ENCODE results near the gene SPRED3.
"Not testable (repeated sequence)": the region's sequence is repeated elsewhere in the genome, so short reads cannot be mapped to it uniquely, and the experiment has no call there.

The SPRED3 gene, protein sequence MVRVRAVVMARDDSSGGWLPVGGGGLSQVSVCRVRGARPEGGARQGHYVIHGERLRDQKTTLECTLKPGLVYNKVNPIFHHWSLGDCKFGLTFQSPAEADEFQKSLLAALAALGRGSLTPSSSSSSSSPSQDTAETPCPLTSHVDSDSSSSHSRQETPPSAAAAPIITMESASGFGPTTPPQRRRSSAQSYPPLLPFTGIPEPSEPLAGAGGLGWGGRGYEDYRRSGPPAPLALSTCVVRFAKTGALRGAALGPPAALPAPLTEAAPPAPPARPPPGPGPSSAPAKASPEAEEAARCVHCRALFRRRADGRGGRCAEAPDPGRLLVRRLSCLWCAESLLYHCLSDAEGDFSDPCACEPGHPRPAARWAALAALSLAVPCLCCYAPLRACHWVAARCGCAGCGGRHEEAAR

DNA sequence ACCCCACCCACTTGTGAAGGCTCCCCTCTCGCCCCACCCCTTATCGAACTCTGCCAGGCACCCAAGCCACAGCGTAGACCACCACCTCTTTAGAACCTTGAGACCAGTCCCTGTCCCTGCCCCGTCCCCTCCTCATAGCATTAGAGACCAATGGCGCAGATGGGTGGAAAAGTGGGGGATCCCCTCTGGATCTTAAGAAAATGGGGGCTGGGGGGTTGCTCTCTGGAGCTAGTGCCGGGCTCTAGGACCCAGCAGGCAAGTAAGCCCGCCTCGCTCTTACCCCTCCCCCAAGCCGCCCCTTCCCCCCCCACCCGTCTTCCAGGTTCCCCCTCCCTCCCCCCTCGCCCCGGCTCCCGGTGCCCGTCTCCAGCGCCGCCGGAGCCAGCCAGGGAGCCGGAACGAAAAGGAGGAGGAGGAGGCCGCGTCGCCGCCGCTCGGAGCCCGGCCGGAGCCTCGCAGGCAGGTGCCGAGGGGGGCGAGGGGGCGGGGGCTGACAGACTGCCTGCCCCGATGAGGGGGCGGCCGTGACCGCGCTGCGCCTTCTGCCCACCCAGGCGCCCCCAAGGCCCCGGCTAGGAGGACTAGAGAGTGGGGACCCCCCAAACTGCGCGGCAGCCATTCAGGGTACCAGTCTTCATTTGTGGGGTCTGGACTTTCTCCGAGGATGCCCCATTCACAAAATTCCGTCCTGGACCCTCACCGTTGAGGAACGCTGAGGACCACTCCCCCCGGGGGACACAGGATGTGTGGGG is at the start of gene SPRED3:
SPRED3 (plus strand) TSS at position 349 of the 752 bp plus-strand sequence. CDS start 1,606 bp downstream, outside the sequence.
- DNase-seq (ENCODE audit: low spot score), result peak; percentile 78

DNA sequence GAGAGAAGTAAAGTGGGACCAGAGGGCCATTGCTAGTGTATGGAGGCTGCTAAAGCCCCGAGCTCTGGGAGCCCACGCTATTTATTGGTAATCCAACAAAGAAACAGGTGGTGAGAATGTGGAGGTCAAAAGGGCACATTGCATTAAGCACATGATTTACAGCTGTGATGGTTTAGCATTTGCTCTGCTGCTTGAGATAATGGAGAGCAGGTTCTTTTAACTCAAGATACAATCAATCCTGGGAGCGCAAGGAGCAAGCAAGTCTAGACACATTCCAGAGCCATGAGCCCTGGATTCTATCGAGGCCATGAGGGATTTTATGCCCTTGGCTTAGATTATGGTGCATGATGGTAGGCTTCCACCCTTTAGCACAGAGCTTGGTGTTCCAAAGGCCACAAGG is 49.5 kb upstream of the SPRED3 start:
- not testable (repeated sequence) for DNase-seq (ENCODE audit: low spot score)

DNA sequence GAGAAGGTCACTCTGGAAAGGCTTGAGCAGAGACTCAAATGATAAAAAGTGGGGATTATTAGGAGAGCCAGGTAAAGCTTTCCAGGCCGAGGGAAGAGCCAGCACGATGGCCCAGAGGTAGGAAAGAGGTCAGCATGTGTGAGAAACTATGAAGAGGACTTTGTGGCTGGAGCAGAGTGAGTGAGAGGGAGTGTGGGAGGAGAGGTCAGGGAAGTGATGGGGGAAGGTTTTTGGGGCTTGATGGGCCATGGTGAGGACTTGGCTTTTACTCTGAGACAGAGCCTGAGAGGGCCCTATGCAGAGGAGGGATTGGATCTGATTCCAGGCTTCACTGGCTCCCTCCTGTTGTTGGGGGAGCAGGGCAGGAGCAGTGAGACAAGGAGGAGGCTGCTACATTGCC is 47.6 kb upstream of the SPRED3 start:
- no peak for DNase-seq (ENCODE audit: low spot score)

DNA sequence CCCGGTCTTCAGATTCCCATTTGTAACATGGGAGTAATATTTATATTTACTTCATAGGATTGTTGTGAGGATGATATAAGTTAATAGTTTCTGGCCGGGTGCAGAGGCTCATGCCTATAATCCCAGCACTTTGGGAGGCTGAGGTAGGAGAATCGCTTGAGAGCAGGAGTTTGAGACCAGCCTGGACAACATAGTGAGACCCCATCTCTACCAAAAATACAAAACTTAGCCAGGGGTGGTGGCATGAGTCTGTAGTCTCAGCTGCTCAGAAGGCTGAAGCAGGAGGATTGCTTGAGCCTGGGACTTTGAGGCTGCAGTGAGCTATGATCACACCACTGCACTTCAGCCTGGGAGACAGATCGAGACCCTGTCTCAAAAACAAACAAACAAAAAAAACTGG is 41.7 kb upstream of the SPRED3 start:
- no peak for DNase-seq (ENCODE audit: low spot score)

DNA sequence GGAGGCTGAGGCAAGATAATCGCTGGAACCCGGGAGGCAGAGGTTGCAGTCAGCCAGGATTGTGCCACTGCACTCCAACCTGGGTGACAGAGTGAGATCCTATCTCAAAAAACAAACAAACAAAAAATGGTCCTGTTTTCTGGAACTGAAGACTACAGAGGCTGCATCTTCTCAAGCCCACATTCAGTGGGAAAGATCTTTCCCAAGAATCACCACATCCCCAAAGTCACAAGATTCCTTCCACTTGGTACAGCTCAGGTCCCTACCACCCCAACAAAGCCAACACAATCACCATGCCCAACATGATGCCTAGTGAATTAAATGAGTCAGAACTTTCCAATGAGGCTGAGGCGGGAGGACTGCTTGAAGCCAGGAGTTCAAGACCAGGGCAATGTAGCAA is 37.6 kb upstream of the SPRED3 start:
- no peak for DNase-seq (ENCODE audit: low spot score)

DNA sequence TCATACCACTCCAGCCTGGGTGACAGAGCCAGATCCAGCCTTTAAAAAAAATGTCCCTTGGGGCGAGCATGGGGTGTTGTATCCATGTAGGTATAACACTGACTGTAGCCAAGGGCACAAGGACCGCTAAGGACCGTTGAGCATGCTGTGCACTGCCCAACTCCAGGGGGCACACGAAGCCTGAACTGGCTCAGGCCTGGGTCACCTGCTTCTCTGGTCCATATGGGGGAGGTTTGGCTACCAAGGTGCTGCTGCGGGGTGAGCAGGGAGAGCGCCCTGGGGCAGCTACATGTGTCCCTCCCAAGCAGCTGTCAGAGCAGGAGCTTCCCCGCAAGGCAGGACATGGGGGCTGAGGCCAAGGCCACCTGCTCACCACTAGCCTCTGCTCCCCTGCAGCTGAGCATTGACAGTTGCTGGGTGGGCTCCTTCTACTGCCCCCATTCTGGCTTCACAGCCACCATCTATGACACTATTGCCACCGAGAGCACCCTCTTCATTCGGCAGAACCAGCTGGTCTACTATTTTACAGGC is 36.6 kb upstream of the SPRED3 start:
- no peak for DNase-seq (ENCODE audit: low spot score)

DNA sequence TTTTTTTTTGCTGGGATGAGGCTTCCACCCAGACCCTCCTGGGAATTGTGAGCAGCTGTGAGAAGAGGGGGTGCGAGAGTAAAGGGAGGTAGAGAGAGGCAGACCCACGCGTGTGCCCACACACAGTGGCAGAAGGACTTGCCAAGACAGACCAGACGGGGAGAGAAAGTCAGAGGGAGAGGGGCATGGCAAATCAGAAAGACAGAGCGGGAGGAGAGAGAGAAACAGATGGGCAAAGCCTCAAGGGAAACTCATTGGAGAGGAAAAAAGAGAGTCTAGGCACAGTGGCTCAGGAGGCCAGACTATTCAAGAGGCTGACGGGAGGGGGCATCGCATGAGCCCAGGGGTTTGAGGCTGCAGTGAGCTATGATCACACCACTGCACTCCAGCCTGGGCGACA is 35.9 kb upstream of the SPRED3 start:
- DNase-seq (ENCODE audit: low spot score), result no peak

DNA sequence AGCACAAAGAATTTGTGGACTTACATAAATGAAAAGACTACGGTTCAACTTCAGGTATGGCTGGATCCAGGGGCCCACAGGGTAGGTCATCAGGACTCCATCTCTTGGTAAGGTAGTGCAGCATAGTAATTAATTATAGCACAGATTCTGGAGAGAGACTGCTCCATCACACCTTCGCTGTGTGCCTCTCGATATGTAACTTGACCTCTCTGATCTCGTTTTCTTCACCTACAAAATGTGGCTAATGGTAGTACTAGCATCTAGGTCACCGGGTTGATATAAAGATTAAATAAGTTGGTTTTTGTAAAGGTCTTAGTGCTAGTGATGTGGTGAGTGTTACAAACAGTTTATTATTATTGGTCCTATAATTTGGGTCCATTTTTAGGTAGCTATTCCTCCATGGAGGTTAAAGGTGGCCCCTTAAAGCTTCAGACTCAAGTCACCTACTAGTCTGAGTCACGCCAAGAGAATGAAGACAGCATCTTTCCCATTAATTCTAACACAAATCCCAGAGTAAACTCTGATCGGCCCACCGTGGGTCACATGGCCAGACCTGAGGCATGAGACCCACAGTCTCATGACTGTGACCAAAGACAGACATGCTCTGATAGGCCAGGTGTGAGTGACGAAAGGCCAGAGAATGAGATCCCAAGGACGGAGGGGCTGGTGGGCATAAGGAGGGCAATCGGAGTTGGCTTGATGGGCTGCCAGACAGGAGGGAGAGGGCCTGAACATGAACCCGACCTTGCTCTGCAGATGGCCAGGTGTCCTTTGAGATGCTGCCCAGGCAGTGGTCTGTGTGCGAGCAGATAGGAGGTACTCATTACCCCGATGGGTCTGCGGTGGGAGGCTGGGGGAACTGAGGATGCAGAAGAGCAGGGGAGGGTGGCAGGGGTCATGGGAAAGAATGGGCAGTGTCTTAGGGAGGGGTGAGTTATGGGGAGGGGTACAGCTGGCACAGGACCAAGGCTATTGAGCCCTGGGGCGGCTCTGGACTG is 32.5 kb upstream of the SPRED3 start:
- no peak for DNase-seq (ENCODE audit: low spot score)

DNA sequence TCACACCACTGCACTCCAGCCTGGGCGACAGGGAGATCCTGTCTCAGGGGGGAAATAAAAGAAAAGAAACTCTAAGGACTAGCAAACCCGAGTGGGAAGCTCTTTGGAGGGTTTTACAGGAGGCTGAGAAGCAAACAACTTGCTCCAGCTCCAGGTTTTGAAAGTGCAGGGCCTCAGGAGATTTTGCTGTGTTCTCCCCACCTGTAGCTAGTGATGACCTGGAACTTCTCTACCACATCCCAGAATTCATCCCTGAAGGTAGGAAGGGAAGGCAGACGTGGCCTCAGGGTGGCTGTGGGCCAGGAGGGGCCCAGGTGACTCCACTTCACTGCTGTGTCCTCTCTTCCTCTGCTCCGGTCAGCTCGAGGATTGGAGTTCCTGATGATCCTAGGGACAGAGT is 30.4 kb upstream of the SPRED3 start:
- DNase-seq (ENCODE audit: low spot score), result no peak

DNA sequence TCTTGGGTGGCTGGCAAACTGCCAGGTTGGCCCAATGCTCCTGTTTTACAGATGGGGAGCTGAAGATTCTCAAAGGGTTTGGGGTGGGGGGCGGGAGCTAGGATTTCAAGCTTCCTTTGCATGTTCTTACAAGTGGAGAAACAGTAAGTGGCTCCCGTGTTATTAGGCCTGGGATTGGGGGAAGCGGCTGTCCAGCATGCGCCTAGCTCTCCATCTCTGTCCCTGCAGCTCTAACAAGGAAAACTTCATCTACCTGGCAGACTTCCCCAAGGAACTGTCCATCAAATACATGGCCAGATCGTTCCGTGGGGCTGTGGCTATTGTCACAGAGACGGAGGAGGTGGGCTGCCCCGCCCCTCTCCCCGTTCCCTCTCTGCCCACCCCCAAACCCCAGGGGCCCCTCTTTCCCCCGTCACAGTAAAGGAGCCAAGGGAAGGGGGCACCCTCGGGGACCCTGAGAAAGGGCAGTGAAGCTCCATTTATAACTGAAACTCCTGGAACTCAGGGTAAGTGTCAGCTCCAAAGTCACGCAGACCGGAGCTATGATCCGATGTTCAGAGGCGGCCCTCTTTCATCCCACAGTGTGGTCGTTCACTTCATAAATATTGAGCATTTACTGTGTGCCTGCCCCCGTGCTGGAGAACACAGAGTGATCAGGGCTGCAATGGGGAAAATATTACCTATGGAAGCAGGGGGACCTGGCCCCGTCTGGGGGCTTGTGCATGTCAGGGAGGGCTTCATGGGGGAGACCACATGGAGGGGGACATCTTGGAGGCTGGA is 29.1 kb upstream of the SPRED3 start:
- DNase-seq (ENCODE audit: low spot score), result no peak

DNA sequence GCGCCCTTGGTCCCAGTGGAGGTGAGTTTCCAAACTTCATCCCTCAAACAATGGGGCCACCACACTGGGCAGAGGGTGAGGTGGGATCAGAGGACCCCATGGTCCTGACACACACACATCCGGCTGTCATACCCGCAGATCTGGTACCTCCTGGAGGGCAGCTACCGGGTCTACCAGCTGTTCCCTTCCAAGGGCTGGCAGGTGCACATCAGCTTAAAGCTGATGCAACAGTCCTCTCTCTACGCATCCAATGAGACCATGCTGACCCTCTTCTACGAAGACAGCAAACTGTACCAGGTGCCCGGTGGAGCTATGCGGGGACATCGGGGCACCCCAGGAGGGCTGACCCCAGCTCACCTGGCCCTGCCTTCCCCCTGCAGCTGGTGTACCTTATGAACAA is 28.1 kb upstream of the SPRED3 start:
- DNase-seq (ENCODE audit: low spot score), result no peak

DNA sequence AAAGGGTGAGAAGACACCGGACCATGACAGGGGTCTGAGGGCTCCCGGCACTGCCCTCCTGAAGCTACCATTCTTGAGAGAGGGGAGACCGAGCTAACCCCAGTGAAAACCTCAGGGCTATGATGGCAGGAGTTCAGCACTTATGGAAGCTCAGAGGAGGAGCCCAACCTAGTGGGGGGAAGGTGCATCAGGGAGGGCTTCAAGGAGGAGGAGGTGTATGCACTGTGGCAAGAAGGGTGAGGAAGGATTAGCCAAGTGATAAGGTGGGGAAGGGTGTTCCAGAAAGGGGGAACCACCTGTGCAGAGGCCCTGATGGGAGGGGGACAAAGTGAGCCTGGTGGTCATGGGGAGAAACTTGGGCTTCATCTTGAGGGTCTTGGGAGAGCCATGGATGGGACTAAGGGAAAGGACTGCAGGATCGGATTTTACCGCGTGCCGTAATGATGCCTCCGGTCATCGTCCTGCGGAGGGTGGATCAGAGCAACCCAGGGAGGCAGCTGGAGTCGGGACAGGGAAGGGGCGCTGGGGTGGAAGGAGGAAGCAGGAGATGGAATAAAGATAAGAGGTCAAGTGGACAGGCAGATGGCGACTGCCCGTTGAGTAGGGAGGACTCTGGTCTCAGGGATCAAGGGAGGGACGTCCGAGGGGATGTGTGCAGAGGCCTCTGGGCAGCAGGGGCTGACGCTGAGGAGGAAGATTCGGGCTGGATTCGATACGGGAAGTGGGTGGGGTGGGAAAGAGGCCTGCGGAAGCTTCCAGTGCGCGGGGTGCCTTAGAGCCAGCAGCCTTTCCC is 27.5 kb upstream of the SPRED3 start:
- no peak for DNase-seq (ENCODE audit: low spot score)

DNA sequence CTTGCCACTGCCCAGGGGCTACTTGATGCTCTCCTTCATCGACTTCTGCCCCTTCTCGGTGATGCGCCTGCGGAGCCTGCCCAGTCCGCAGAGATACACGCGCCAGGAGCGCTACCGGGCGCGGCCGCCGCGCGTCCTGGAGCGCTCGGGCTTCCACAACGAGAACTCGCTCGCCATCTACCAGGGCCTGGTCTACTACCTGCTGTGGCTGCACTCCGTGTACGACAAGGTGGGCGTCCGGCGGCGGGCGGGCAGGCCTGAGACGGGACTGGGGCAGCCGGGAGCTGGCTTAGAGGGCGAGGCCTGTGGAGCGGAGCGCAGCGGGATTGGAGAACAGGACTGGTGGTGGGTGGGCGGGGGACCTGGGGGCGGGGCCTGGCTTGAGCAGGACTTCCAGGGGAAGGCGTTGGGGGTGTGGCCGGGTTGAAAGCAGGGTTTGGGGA is 26.8 kb upstream of the SPRED3 start:
- DNase-seq (ENCODE audit: low spot score), result peak; percentile 71

DNA sequence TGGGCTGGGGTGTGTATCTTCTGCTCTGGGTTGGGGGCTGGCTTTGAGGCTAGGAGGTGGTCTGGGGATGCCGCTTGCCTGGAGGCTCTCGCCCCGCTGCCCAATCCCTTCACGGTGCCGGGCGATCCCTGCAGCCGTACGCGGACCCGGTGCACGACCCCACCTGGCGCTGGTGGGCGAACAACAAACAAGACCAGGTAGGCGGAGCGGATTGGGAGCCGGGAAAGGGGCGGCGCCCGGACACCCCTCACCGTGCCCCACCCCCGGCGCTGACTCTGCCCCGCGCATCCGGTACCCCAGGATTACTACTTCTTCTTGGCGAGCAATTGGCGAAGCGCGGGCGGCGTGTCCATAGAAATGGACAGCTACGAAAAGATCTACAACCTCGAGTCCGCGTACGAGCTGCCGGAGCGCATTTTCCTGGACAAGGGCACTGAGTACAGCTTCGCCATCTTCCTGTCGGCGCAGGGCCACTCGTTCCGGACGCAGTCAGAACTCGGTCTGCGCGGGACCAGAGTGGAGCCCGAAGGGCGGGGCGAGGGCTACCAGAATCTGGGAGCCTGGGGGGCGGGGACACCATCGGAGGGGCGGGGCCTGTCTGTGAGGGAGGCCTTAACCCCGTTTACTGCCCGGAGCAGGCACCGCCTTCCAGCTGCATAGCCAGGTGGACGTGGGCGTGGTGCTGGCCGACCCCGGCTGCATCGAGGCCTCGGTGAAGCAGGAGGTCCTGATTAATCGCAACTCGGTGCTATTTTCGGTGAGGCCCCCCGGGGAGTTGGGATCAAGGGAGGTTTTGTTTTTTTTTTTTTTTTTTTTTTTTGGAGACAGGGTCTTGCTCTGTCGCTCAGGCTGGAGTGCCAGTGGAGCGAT is 26.2 kb upstream of the SPRED3 start:
- no peak for DNase-seq (ENCODE audit: low spot score)

DNA sequence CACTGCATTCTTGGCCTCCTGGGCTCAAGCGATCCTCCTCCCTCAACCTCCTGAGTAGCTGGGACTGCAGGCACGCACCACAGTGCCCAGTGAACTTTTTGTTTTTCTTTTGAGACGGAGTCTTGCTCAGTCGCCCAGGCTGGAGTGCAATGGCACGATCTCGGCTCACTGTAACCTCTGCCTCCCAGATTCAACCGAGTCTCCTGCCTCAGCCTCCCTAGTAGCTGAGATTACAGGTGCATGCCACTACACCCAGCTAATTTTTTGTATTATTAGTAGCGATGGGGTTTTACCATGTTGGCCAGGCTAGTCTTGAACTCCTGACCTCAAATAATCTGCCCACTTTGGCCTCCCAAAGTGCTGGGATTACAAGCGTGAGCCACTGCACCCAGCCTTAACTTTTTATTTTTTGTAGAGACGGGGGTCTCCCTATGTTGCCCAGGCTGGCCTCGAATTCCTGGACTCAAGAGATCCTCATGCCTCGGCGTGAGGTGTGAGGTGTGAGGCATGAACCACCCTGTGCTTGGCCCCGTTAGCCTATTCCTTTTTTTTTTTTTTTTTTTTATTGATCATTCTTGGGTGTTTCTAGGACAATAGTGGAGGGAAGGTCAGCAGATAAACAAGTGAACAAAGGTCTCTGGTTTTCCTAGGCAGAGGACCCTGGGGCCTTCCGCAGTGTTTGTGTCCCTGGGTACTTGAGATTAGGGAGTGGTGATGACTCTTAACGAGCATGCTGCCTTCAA is 25.4 kb upstream of the SPRED3 start:
- DNase-seq (ENCODE audit: low spot score), result not testable (repeated sequence)

DNA sequence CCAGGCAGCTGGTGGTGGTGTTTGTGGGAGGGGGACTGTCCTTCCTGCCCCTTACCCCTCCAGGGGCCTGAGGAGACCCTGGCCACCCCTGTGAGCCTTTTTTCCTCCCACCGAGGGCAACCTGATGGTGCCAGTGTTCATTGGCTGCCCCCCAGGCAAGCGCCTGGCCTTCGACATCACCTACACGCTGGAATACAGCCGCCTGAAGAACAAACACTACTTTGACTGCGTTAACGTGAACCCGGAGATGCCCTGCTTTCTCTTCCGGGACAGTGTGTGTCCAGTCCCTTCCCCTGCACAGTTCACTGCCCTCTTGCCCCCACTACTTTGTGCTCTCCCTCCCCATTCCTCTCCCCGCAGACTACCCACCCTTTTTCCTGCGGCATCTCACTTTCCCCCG is 21.5 kb upstream of the SPRED3 start:
- DNase-seq (ENCODE audit: low spot score), result no peak

DNA sequence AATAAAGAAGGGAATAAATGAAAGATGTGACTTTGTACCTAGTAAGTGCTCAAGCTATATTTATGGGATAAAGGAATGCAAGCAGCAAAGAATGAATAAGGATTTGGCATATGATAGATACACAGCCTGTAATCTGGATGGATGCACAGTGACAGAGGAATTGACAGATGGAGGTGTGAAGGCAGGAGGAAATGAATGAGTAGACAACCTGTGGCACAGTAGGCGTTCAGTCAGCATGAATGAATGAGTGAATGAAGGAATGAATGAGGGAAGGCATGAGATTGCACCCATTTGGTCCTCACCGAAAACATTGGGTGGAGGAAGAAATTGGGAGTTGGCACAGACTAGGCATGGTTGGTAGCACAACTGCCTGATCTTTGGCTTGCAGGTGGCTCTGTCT is 18.9 kb upstream of the SPRED3 start:
- DNase-seq (ENCODE audit: low spot score), result no peak

DNA sequence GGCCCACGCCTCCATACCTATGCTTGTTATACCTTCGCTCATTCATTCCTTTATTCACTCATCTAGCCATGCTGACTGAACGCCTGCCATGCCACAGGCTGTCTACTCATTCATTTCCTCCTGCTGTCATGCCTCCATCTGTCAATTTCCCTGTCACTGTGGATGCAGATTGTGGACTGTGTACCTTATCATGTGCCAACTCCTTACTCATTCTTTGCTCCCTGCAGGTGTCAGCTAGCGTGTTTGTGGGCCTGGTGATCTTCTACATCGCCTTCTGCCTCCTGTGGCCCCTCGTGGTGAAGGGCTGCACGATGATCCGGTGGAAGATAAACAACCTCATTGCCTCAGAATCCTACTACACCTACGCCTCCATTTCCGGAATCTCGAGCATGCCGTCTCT is 18.2 kb upstream of the SPRED3 start:
- no peak for DNase-seq (ENCODE audit: low spot score)

DNA sequence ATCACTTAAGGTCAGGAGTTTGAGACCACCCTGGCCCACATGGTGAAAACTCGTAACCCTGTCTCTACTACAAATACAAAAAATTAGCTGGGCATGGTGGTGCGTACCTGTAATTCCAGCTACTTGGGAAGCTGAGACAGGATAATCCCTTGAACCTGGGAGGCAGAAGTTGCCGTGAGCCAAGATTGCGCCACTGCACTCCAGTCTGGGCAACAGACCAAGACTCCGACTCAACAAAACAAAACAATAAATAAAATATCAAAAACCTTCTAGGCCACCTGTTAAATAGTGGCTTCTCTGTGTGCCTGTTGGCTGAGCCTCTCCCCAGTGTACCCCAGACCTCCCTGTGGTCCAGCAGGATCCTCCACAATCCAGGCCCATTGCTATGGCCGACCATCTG is 17.4 kb upstream of the SPRED3 start:
- DNase-seq (ENCODE audit: low spot score), result no peak

All from HuH-7 (cell line).